ENCODE measurements around the gene MPG. TPM values are rescaled to one million over a fixed set of nuclear protein-coding genes. Genes with fewer than 3 reads are reported as not detected.

The MPG gene
- total and polyA plus RNA-seq, 9 donors, result 0.60 to 90.9 (median 48.4) TPM

- Histone ChIP-seq H3K9me3 (no peaks in the 10 kb centered on the region), H3K27me3 (no peaks in the 10 kb centered on the region), H3K4me3 (no peak overlapping the region), H3K36me3 (no peaks in the 10 kb centered on the region), H3K27ac (no peak overlapping the region), H3K4me1 (ENCODE audit: insufficient read depth) (peaks cover 12% of the 10 kb centered on the region)
- peak; percentile 79 to 90 (median 88) for DNase-seq
- intact Hi-C loops (cut with DNase I), result loop anchor here (1.0 to 2.0 kb wide), 3 partner anchors 29 to 32 kb away; no protein-coding TSS in a partner anchor
- 20 to 28% (median 26%) methylated on average over 13 to 17 of the region's 17 CpGs for WGBS, 3 donors
- TF ChIP-seq POLR2A (IDR thresholded peaks at IDR 0.05) (peak; percentile 36), CTCF (IDR thresholded peaks at IDR 0.05) (peak; percentile 88 to 98 (median 98)), EP300 (IDR thresholded peaks at IDR 0.05) (no peak)
These were observed 12.3 kb upstream of the MPG start for GRCh38 chr16:65745-66144.

GRCh38 chr16:66309-67182, 11.5 kb upstream of the MPG start:
- TF ChIP-seq EP300 (IDR thresholded peaks at IDR 0.05) (no peak), POLR2A (IDR thresholded peaks at IDR 0.05) (no peak), CTCF (IDR thresholded peaks at IDR 0.05) (no peak)
- Histone ChIP-seq H3K36me3 (no peaks in the 10 kb centered on the region), H3K27me3 (no peaks in the 10 kb centered on the region), H3K4me3 (no peak overlapping the region), H3K4me1 (ENCODE audit: insufficient read depth) (peaks cover 17% of the 10 kb centered on the region), H3K9me3 (no peaks in the 10 kb centered on the region), H3K27ac (peak overlapping the region in 1 of 2 donors; percentile 11)
- 78 to 85% (median 81%) methylated on average over 13 of the region's 13 CpGs for WGBS, 3 donors
- intact Hi-C loops (cut with DNase I), result loop anchor here (1.0 to 2.0 kb wide), 3 partner anchors 28 to 31 kb away; no protein-coding TSS in a partner anchor
- no peak for DNase-seq

DNA sequence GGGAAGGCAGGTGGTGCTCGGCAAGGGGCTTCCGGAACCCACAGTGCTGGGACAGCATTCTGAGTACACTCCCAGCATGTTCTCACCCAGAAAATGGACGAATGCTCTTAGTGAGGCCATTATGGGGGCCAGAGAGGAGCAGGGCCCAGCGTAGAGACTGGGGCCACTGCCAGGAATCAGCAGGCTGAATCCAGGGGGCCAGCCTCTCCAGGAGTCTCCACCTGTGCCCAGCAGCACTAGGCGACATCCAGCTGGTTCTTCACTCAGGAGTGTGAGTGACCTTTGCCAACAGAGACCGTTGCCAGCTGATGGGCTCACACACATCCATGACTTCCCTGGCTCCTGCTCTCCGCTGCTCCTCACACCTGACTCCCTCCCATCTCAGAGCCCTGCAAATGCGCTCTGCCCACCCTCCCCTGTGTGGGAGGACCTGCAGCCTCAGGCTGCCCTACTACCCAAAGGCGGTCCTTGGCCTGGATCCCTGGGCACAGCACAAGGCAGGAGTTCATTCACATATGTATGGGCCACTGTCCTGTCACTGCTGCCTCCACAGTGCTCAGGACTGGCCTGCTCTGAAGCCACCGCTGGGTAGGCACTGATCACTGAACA, 10.7 kb upstream of the MPG start:
- WGBS, 3 donors, result 73 to 78% (median 73%) methylated on average over 10 of the region's 10 CpGs
- H3K27me3 ChIP-seq, result no peaks in the 10 kb centered on the region
- no peak for TF ChIP-seq CTCF (IDR thresholded peaks at IDR 0.05)
- TF ChIP-seq POLR2A (IDR thresholded peaks at IDR 0.05), result no peak
- intact Hi-C loops (cut with DNase I), result loop anchor here in 3 of 4 donors (2.0 kb wide), 2 partner anchors 28 to 30 kb away; no protein-coding TSS in a partner anchor
- H3K36me3 ChIP-seq, result no peaks in the 10 kb centered on the region
- H3K9me3 ChIP-seq, result no peaks in the 10 kb centered on the region
- peak in 1 of 5 donors; percentile 37 for DNase-seq
- H3K27ac ChIP-seq, result peak overlapping the region in 1 of 2 donors; percentile 11
- H3K4me1 ChIP-seq (ENCODE audit: insufficient read depth), result peaks cover 17% of the 10 kb centered on the region
- no peak overlapping the region for H3K4me3 ChIP-seq

GRCh38 chr16:67884-68789, 9.9 kb upstream of the MPG start:
- no peak overlapping the region for H3K27ac ChIP-seq
- intact Hi-C loops (cut with DNase I), result loop anchor here in 3 of 4 donors (2.0 kb wide), 2 partner anchors 27 to 29 kb away; no protein-coding TSS in a partner anchor
- no peak overlapping the region for H3K4me3 ChIP-seq
- no peak for DNase-seq
- no peaks in the 10 kb centered on the region for H3K9me3 ChIP-seq
- no peak for TF ChIP-seq CTCF (IDR thresholded peaks at IDR 0.05)
- peaks cover 20% of the 10 kb centered on the region for H3K4me1 ChIP-seq (ENCODE audit: insufficient read depth)
- no peaks in the 10 kb centered on the region for H3K36me3 ChIP-seq
- H3K27me3 ChIP-seq, result no peaks in the 10 kb centered on the region
- WGBS, 3 donors, result 77 to 79% (median 78%) methylated on average over 26 to 27 of the region's 27 CpGs
